Cortex of kidney (tissue), 1 donor: Measurements from ENCODE around the gene TMCO4.
"Not testable (repeated sequence)": the region's sequence is repeated elsewhere in the genome, so short reads cannot be mapped to it uniquely, and the experiment has no call there.

Experiments used
- DNase-seq: peaks from one replicate; lab custom pipeline; 2025; lab: John Stamatoyannopoulos, UW

Gene TMCO4

GRCh38 chr1:19637606-19638005 is 162.1 kb downstream of the TMCO4 start:
- no peak for DNase-seq

DNA sequence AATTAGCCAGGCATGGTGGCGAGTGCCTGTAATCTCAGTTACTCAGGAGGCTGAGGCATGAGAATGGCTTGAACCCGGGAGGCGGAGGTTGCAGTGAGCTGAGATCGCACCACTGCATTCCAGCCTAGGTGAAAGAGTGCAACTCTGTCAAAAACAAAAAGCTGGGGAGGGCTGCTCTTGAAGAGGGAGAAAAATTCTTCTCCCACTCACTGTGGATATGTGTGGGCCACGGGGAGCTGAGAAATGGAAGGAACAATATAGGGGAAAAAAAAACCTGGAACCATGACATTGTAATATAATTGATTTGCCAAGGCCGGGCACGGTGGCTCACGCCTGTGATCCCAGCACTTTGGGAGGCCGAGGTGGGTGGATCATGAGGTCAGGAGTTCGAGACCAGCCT is 163.0 kb downstream of the TMCO4 start:
- DNase-seq = not testable (repeated sequence)

DNA sequence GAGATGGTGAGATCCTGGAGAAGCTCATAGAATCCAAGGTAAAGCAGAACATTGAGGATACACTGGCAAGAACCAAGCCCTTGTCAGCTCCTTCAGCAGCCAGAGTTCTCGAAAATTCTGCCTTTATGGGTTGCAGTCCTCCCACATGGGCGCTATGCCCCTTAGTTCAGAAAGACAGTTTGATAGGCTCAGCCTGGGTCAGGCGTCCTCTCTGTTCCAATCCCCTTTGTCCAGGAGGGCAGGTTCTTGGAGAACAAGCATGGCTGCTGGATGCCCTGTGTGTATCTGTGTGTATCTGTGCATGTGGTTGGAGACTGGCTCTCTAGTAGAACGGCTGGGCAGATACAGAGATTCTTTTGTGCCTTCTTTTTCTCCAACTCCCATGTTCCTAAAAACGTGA is 163.7 kb downstream of the TMCO4 start:
- DNase-seq = no peak

DNA sequence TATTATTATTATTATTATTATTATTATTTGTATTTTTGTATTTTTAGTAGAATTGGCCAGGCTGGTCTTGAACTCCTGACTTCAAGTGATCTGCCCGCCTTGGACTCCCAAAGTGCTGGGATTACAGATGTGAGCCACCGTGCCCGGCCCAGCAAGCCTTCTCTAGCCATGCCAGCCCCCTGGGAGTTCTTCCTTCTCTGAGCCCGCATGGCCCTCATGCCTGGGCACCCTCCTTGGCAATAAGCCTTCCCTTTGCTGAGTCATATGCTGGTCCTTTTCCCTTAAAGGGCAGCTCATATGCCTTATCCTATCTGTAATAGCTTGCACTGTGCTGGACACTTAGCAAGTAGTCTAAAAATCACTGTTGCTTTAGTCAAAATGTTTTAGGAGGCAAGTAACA is 164.1 kb downstream of the TMCO4 start:
- no peak for DNase-seq

- not testable (repeated sequence) for DNase-seq
These were observed 164.7 kb downstream of the TMCO4 start for GRCh38 chr1:19635064-19635463.

DNA sequence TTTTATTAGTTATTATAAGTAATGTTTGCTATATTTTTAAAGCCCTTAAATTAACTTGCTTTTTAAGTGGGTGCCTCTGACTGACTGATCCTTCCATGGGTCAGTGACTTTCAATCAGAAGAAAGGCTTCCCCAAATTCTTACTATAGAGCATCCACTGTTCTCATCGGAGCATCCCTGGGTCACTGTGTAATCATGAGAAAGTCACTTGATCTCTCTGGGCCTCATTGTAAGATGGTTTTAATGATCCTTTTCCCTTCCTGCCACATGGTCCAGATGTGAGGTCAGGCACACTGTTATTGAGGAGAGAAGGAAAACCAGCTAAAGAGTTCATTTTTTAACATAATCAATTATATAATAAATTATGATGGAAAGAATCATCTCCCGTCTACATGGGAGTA is 166.6 kb downstream of the TMCO4 start:
- DNase-seq = no peak
